H1 (cell line): ENCODE results near the gene COL4A2. TPM values are rescaled to one million over a fixed set of nuclear protein-coding genes. Genes with fewer than 3 reads are reported as not detected.

Source experiments
- BRCA1 ChIP-seq: IDR thresholded peaks from 2 replicates; pipeline ENCODE4 v1.6.1; 2012; ENCODE audit warnings: low read depth, low read length, improper control_type of control experiment
- CTCF ChIP-seq, 3 experiments: IDR thresholded peaks; 1 replicate in 2 of 3; 2 replicates in 1 of 3; pipeline versions ENCODE4 v1.5.1 to v1.6.1; 2011; ENCODE audit warnings: low read length in 3 of 3, mild to moderate bottlenecking in 3 of 3, inconsistent platforms in 2 of 3, low read depth in 1 of 3, moderate library complexity in 1 of 3; ENCODE audit not compliant: insufficient read depth in 1 of 3; ENCODE audit errors: control extremely low read depth in 1 of 3
- HDAC6 ChIP-seq: IDR thresholded peaks from one replicate; pipeline ENCODE4 v1.7.1; 2012; ENCODE audit warnings: low read depth, mild to moderate bottlenecking, inconsistent platforms, low read length, moderate library complexity
- RFX5 ChIP-seq: IDR thresholded peaks from 2 replicates; pipeline ENCODE4 v1.6.1; 2011; ENCODE audit warnings: low read depth, low read length, improper control_type of control experiment, borderline replicate concordance
- SP2 ChIP-seq: IDR thresholded peaks from 2 replicates; pipeline ENCODE4 v1.6.1; 2012; ENCODE audit warnings: mild to moderate bottlenecking, low read length, inconsistent platforms
- polyA plus RNA-seq, 7 experiments: library from polyadenylated mRNA; depleted of rRNA in 3 of 7; stranded (reverse) in 5 of 7; unstranded in 2 of 7; fragments of >200 nt in 5 of 7; fragments of 200-250 nt in 2 of 7; gene quantifications; 1 replicate in 5 of 7; 2 replicates in 1 of 7; 4 replicates in 1 of 7; pipeline versions ENCODE4 v1.2.1 to v1.2.3, GENCODE V29; 2011 to 2013; ENCODE audit warnings: missing spikeins in 2 of 7, mixed read lengths in 2 of 7
- total RNA-seq: library from RNA; stranded (reverse); fragmentation: NEBNext Ultra II Directional; extraction: Animal tissue kit (Norgen Biotek cat#: 25700); gene quantifications from 2 replicates; pipeline ENCODE4 v1.2.1, GENCODE V29; 2021

The COL4A2 gene
- total and polyA plus RNA-seq, 2 of the 8 experiments (the other 6 are each of a cell fraction or from before 2014, with no cell fraction given) = 80.4 to 87.3 TPM

GRCh38 chr13:110474713-110475112 is 167.6 kb downstream of the COL4A2 start (continued):
- TF ChIP-seq CTCF (IDR thresholded peaks at IDR 0.05; ENCODE audit: control extremely low read depth in 1 of 3, insufficient read depth in 1 of 3, low read depth in 1 of 3, low read length in 3 of 3) = no peak
- TF ChIP-seq RFX5 = no peak
- TF ChIP-seq BRCA1 = no peak
- TF ChIP-seq SP2 = no peak
- TF ChIP-seq HDAC6 = no peak
- TF ChIP-seq, all 59 proteins: peak for 0
